Neuron (in vitro differentiated cells): ENCODE measurements around the gene TRMT1.

Source experiments
- H2AFZ ChIP-seq: one replicate; pipeline ENCODE4 v1.6.1; 2013; ENCODE audit warnings: low read depth, mild to moderate bottlenecking, inconsistent platforms, low read length, moderate library complexity
- H3K27me3 ChIP-seq: one replicate; pipeline ENCODE4 v1.6.1; 2013; ENCODE audit warnings: low read length; ENCODE audit not compliant: insufficient read depth
- H3K36me3 ChIP-seq: one replicate; pipeline ENCODE4 v1.6.1; 2013; ENCODE audit warnings: low read length; ENCODE audit not compliant: insufficient read depth
- H3K4me1 ChIP-seq: one replicate; pipeline ENCODE4 v1.6.1; 2013; ENCODE audit warnings: low read length; ENCODE audit not compliant: insufficient read depth
- H3K4me3 ChIP-seq: 2 replicates; pipeline ENCODE4 v1.5.1; 2013; ENCODE audit warnings: mild to moderate bottlenecking, low read length, moderate library complexity
- H3K9me3 ChIP-seq: one replicate; pipeline ENCODE4 v1.6.1; 2013; ENCODE audit warnings: low read length

The TRMT1 gene

DNA sequence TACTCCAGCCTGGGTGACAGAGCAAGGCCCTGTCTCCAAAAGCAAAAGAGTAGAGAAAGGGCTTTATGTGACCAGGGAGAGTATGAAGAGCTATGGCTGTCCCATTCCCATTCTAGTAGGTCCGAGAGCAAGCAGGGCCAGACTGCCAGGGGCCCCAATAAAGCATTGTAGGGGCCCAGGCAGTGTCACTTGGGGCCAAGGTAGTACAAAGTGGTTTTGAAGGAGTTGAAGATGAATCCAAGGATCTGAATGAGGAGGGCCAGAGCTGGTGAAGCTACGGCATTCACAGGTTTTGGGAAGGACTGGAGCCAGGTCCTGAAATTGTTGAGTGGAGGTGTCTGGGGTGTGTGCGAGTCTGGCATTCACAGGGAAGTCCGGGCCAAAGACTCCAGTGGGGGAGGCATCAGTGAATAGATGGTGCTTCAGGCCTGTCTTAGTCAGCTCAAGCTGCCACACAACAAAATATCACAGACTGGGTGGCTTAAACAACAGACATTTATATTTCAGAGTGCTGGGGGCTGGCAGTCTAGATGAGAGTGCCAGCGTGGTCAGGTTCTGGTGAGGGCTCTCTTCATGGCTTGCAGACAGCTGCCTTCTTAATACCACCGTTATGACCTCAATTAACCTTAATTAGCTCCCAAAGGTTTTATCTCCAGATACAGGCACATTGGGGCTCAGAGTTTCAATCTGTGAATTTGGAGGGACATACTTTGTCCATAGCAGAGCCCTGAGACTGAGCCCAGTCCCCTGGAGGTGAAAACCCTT is 11.5 kb upstream of the TRMT1 start:
- no peak overlapping the region for H3K4me3 ChIP-seq
- H3K36me3 ChIP-seq, result peaks cover 8% of the 10 kb centered on the region
- H3K9me3 ChIP-seq, result no peaks in the 10 kb centered on the region
- H3K27me3 ChIP-seq, result no peaks in the 10 kb centered on the region
- no peak overlapping the region for H2AFZ ChIP-seq
- H3K4me1 ChIP-seq, result no peaks in the 10 kb centered on the region

DNA sequence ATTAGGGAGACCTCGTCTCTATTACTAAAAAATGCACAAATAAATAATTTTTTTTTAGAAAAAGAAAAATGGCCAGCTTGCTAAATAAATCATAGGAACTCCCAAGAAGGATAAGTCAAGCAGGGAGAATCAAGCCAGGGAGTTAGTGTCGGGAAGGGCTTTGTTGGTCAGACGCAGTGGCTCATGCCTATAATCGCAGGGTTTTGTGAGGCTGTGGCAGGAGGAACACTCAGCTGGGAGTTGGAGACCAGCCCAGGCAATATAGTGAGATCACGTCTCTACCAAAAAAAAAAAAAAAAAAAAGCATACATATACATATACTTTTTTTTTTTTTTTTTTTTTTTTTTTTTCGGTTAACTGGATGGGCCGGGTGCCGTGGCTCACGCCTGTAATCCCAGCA is 10.5 kb upstream of the TRMT1 start:
- H3K4me1 ChIP-seq, result no peaks in the 10 kb centered on the region
- H3K27me3 ChIP-seq, result no peaks in the 10 kb centered on the region
- H3K9me3 ChIP-seq, result no peaks in the 10 kb centered on the region
- no peak overlapping the region for H2AFZ ChIP-seq
- peaks cover 9% of the 10 kb centered on the region for H3K36me3 ChIP-seq
- H3K4me3 ChIP-seq, result no peak overlapping the region

DNA sequence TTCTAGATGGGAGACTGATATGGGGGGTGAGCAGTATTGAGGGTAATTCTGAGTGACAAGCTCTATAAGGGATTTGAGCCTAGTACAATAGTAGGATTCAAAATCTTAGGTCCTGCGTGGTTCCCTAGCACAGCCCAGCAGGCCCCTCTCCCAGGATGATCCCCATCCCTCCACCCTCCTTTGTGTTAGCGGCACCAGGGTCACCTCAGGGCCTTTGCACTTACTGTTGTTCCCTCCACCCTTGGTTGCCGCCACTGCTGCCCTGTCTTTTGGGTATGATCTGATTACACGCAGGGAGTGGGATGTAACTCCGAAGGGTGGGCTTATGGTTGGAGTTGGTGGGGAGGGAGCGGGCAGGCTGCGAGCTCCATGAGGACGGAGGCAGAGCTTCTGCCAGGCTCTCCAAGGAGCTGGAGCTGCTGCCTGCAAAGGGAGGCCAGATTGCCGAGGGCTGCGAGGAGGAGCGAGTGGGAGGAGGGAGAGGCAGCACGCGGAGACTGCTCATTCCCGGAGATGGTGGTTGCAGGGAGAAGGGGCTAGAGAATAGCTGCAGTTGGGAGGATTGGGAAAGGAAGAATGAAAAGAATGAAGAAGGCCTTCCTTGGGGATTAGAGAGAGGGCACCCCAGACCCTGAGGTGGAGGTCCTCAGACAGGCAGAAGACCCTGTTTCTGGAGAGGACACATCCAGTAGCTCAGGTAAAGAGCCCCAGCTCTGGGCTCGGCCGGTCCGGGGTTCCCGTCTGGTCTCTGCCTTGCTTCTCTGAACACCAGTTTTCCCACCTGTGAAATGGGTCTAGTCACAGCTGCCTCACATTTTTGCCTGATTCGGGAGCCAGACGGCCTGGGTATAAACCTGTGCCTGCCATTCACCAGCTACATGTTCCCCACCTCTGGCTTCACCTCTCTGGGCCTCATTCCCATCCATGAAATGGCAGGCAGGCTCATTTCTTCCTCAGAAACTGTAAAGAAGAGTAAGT is 6.7 kb upstream of the TRMT1 start:
- H3K4me3 ChIP-seq, result no peak overlapping the region
- no peaks in the 10 kb centered on the region for H3K27me3 ChIP-seq
- peaks cover 19% of the 10 kb centered on the region for H3K36me3 ChIP-seq
- H2AFZ ChIP-seq, result no peak overlapping the region
- no peaks in the 10 kb centered on the region for H3K9me3 ChIP-seq
- peaks cover 10% of the 10 kb centered on the region for H3K4me1 ChIP-seq

DNA sequence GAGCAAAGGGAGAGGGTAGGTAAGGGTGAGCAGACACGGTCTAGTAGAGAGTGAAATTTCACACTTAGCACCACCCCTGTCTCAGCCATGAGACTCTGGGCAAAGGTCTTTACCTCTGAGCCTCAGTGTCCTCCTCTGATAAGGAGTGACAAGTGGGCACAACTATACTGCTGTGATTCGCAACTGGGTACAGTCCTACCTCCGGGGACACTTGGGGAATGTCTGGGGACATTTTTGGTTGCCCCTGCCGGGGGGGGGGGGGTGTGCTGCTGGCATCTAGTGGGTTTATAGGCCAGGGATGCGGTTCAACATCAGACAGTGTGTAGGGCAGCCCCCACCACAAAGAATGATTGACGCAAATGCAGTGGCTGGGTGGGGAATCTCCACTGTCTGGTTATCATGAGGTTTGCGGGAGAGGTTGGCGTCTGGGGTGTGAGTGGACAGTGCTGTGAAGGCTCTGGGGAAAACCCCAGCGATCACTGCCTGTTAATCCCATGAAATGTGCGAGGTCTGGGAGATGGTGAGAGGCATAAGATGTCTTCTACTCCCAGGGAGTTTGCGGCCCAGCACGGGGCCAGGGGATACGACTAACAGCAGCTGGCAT is 5.8 kb upstream of the TRMT1 start:
- Histone ChIP-seq H3K27me3 (no peaks in the 10 kb centered on the region), H3K4me3 (no peak overlapping the region), H3K36me3 (peaks cover 19% of the 10 kb centered on the region), H3K9me3 (no peaks in the 10 kb centered on the region), H2AFZ (no peak overlapping the region), H3K4me1 (peaks cover 10% of the 10 kb centered on the region)

DNA sequence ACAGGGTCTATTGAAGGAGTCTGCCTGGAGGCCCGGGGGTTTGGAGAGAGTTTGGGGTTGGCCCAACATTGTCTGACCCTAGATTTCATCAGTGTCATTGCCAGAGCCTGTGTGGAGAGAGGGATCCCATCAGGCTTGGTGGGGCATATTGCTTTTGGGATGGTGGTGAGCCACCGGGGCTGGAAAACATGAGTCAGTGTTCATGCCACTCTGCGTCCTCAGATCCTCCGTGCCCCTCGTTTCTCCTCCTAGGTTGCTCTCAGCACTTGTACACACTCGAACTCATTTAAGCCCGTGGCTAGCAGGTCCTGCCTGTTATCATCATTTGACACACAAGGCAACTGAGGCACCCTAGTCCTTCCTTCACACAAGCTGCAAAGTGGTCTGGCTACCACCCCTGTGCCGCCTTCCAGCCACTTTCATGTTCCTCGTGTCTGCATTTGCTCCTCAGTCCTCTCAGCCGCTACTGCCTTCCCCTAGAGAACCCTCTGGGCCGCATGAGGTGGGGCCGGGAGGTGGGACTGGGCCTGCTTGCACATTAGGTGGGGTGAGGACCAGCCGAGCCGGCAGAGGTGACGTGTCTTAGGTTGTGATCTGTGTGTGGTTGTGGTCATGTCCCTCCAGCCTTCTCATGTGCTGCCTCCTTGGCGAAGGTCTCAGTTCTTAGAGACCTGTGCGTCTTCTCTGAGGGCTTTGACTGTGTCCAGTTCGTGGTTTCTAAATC is 5.2 kb upstream of the TRMT1 start:
- Histone ChIP-seq H3K4me3 (no peak overlapping the region), H3K27me3 (no peaks in the 10 kb centered on the region), H3K4me1 (peaks cover 16% of the 10 kb centered on the region), H2AFZ (no peak overlapping the region), H3K9me3 (no peaks in the 10 kb centered on the region), H3K36me3 (peaks cover 17% of the 10 kb centered on the region)

DNA sequence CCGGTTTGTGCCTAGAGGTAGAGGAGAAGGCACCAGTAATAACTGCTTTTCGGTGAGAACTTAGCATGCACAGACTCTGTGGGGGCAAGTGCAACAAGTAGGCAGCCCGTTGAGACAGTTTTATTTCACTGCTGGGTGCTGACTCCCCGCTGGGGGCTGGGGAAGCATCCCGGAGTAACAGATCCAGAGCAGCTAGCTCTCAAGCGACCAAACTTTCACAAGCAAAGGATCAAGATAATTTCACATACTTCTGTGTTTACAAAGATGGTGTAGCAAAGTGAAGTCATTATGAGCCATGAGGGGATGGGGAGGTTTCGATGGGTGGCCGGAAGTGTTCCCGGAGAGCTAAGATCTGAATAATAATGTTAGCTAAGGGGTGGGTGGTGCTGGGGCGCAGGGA is 4.3 kb upstream of the TRMT1 start:
- H3K36me3 ChIP-seq, result peaks cover 17% of the 10 kb centered on the region
- no peak overlapping the region for H2AFZ ChIP-seq
- H3K27me3 ChIP-seq, result no peaks in the 10 kb centered on the region
- no peak overlapping the region for H3K4me3 ChIP-seq
- no peaks in the 10 kb centered on the region for H3K9me3 ChIP-seq
- peaks cover 20% of the 10 kb centered on the region for H3K4me1 ChIP-seq

DNA sequence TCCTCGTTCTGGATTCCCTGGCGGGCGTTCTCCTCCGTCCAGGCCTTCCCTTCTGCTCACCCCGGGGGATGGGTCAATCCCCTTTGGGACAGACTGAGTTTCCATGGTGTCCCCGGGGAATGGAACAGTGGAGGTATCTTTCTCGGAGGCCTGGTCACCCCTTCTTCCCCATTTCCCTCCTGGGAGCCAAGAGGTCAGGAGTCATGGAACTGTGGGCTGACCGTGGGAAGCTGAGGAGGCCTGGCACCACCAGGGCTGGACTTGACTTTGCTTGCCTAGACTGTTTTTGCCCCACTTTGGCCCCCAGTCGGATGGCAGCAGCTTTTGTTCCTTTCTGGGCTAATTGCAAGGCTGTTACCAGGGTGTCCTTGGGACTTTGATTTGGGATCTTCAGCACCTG is 3.5 kb upstream of the TRMT1 start:
- Histone ChIP-seq H3K27me3 (no peaks in the 10 kb centered on the region), H3K4me1 (peaks cover 28% of the 10 kb centered on the region), H3K9me3 (no peaks in the 10 kb centered on the region), H2AFZ (no peak overlapping the region), H3K4me3 (peak overlapping the region; percentile 96), H3K36me3 (peaks cover 19% of the 10 kb centered on the region)

DNA sequence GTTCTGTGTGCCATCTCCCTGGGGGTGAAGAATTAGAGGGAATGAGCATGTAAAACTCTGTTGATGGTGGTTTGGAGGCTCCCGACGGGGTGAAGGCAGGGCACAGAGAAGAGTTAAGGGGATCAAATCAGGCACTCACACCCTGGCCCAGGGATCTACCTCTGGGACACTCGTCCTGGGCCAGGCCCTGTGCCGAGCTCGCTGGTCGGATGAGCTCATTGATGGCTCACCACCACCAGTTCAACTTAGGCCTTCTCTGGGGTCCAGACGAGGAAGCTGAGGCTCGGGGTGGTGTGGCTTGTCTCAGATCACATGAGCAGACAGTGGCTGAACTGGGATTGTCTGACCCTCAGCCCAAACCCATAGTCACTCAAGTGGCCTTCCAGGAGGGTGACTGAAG is 3.1 kb upstream of the TRMT1 start:
- Histone ChIP-seq H3K27me3 (no peaks in the 10 kb centered on the region), H3K9me3 (no peaks in the 10 kb centered on the region), H3K4me1 (peaks cover 29% of the 10 kb centered on the region), H2AFZ (no peak overlapping the region), H3K4me3 (peak overlapping the region; percentile 96), H3K36me3 (peaks cover 23% of the 10 kb centered on the region)

DNA sequence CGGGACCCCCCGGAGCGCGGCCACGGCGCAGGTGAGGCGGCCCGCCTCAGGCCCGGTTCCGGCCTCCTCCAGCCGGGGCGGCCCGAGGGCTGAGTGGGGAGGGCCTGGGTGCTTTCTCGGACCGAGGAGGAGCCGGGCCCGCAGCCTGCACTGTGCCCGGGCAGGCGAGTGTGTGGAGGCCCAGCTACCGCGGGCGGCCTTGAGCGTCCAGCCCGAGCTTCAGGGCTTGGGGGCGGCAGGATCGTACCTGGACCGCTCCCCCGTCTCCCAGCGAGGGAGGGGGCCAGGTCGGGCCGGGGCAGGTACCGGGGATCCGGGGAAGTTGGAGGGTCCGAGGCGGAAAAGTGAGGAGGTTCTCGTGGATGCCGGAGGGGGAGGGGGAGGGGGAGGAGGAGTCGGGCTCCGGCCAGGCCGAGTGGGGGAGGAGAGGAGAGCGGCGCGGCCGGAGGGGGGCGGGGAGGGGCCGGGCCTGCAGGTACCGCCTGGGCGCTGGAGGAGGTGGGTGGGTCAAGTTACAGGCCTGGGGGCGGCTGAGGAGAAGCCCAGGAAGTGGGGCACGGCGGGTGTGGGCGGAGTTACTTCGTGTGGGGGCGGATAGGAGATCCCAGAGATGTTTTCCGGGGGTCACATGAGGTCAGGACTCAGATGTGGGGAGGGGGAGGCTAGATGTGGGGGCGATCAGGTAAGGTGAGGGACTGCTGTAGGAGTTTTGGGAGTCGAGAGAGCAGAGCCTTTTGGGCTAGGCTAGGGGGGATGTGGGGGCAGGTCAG is 2.1 kb upstream of the TRMT1 start:
- no peaks in the 10 kb centered on the region for H3K27me3 ChIP-seq
- peak overlapping the region; percentile 96 for H3K4me3 ChIP-seq
- H3K4me1 ChIP-seq, result peaks cover 29% of the 10 kb centered on the region
- H2AFZ ChIP-seq, result no peak overlapping the region
- no peaks in the 10 kb centered on the region for H3K9me3 ChIP-seq
- H3K36me3 ChIP-seq, result peaks cover 21% of the 10 kb centered on the region

DNA sequence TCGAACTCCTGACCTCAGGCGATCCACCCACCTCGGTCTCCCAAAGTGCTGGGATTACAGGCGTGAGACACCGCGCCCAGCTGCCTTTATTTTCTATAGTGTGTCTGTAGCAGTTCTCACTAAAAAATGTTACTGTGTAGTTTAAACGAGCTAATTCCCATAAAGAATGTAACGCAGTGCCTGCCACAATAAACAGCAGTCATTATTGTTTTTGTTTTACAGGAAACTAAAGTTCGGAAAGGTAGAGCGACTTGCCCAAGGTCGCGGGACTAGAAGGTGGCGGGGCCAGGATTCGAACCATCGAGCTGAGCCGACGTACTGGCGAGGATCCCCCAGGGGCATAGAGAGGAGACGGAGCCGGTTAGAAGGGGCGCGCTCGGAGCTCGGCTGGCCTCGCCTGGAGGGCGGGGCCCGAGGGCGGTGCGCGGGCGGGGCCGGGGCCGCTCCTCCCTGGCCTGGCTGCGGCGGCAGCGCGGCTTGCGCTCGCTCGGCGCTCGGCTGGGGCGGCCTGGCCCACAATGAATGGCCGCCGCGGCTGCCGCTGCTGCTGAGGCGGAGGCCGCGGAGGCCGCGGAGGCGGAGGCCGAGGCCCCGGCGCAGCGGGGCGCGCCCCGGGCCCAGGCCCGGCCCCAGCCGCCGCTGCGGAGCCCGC is 1.4 kb upstream of the TRMT1 start, which contains the start of gene NACC1:
NACC1 (plus strand) TSS at position 493 of the 652 bp plus-strand sequence. CDS start 16,944 bp downstream, outside the sequence.
- no peaks in the 10 kb centered on the region for H3K9me3 ChIP-seq
- peaks cover 29% of the 10 kb centered on the region for H3K4me1 ChIP-seq
- H3K36me3 ChIP-seq, result peaks cover 24% of the 10 kb centered on the region
- H3K27me3 ChIP-seq, result no peaks in the 10 kb centered on the region
- H2AFZ ChIP-seq, result peak within 1 kb of the TSS; percentile 57
- peak within 1 kb of the TSS; percentile 96 for H3K4me3 ChIP-seq

DNA sequence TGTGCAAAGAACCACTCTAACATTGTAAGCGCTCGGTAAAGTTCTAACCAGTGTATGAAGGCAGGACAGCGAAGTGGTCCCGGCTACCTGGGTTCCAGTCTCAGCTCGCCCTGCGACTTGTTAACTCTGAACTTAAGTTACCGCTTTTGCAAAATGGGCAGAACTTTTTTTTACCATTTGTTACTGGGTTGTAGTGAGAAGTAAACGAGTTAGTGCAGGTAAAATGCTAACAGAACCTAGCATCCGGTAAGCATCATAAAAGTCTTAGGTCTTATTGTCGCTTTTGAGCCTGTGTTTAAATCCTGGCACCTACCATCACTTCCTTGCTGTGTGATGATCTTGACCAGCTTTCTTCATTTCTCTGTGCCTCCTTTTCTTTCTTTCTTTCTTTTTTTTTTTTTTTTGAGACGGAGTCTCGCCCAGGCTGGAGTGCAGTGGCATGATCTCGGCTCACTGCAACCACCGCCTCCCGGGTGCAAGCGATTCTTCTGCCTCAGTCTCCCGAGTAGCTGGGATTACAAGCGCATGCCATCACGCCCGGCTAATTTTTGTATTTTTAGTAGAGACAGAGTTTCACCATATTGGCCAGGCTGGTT is 734 bp upstream of the TRMT1 start:
- Histone ChIP-seq H3K4me1 (peaks cover 29% of the 10 kb centered on the region), H3K9me3 (no peaks in the 10 kb centered on the region), H3K4me3 (peak overlapping the region; percentile 66), H3K27me3 (no peaks in the 10 kb centered on the region), H2AFZ (peak overlapping the region; percentile 57), H3K36me3 (peaks cover 30% of the 10 kb centered on the region)
